BLaER1 treated with 17β-estradiol and CSF1 and Interleukin-3, amounts not matched to agents 10 nM and 100 nM (cell line): ENCODE results near the gene CHID1.
A peak's percentile ranks its signal among the peaks of the same experiment; 100 is the strongest.

Experiments
- H3K27ac ChIP-seq, 11 experiments: shearing (Covaris generic); formaldehyde crosslinking; 2 replicates each; pipeline ENCODE4 v1.8.1; 2022
- H3K27me3 ChIP-seq, 11 experiments: shearing (Covaris generic); formaldehyde crosslinking; 2 replicates each; pipeline ENCODE4 v1.8.1; 2022
- H3K36me3 ChIP-seq, 11 experiments: shearing (Covaris generic); formaldehyde crosslinking; 2 replicates each; pipeline ENCODE4 v1.8.1; 2022
- H3K4me1 ChIP-seq, 10 experiments: shearing (Covaris generic); formaldehyde crosslinking; 2 replicates each; pipeline ENCODE4 v1.8.1; 2022
- H3K4me2 ChIP-seq, 11 experiments: shearing (Covaris generic); formaldehyde crosslinking; 2 replicates each; pipeline ENCODE4 v1.8.1; 2022
- H3K4me3 ChIP-seq, 10 experiments: shearing (Covaris generic); formaldehyde crosslinking; 2 replicates each; pipeline ENCODE4 v1.8.1; 2022
- H3K9ac ChIP-seq, 11 experiments: shearing (Covaris generic); formaldehyde crosslinking; 2 replicates each; pipeline ENCODE4 v1.8.1; 2022
- H3K9me3 ChIP-seq, 11 experiments: shearing (Covaris generic); formaldehyde crosslinking; replicated peaks in 1 of 11; 2 replicates each; pipeline ENCODE4 v1.8.1; 2022
- H4K20me1 ChIP-seq, 11 experiments: shearing (Covaris generic); formaldehyde crosslinking; 2 replicates each; pipeline ENCODE4 v1.8.1; 2022
- Cebpa-rat ChIP-seq, 11 experiments: shearing (Covaris generic); IDR thresholded peaks; 2 replicates each; pipeline ENCODE4 v1.8.1; 2022

CHID1 gene

GRCh38 chr11:863910-864827 is 46.4 kb downstream of the CHID1 start:
- Histone ChIP-seq H3K36me3 (peaks cover 0 to 77% (median 21%) of the 10 kb centered on the region in 11 experiments; a peak in 16 of 22 replicates), H3K4me3 (no peak overlapping the region), H3K27me3 (no peaks in the 10 kb centered on the region), H3K4me2 (no peak overlapping the region), H4K20me1 (peaks cover 16 to 100% (median 75%) of the 10 kb centered on the region in 11 experiments; a peak in 20 of 22 replicates), H3K9me3 (no peaks in the 10 kb centered on the region), H3K4me1 (peaks cover 7 to 35% (median 23%) of the 10 kb centered on the region in 10 experiments; a peak in 19 of 20 replicates), H3K9ac (0 out of 22 replicates have a peak overlapping the region, but pooled peaks of 1 of the 11 experiments have one; percentile 33), H3K27ac (no peak overlapping the region)
- no peak for TF ChIP-seq Cebpa-rat (IDR thresholded peaks at IDR 0.05)

- Histone ChIP-seq H3K27me3 (no peaks in the 10 kb centered on the region), H3K9me3 (no peaks in the 10 kb centered on the region), H3K4me2 (no peak overlapping the region), H3K9ac (peak overlapping the region in 2 of 11 experiments; percentile 15 to 33; a peak in 1 of 22 replicates), H3K4me3 (no peak overlapping the region), H3K36me3 (peaks cover 0 to 74% (median 16%) of the 10 kb centered on the region in 11 experiments; a peak in 11 of 22 replicates), H4K20me1 (peaks cover 16 to 100% (median 72%) of the 10 kb centered on the region in 11 experiments; a peak in 20 of 22 replicates), H3K4me1 (peaks cover 13 to 39% (median 25%) of the 10 kb centered on the region in 10 experiments; a peak in 19 of 20 replicates), H3K27ac (peak overlapping the region in 1 of 11 experiments; percentile 2; a peak in 2 of 22 replicates)
- TF ChIP-seq Cebpa-rat (IDR thresholded peaks at IDR 0.05), result no peak
Measured at GRCh38 chr11:863023-863909, 47.3 kb downstream of the CHID1 start.

GRCh38 chr11:862696-863022 is 48.0 kb downstream of the CHID1 start:
- no peak overlapping the region for H3K9ac ChIP-seq
- H3K4me2 ChIP-seq, result no peak overlapping the region
- no peaks in the 10 kb centered on the region for H3K9me3 ChIP-seq
- H3K36me3 ChIP-seq, result peaks cover 0 to 78% (median 15%) of the 10 kb centered on the region in 11 experiments; a peak in 11 of 22 replicates
- no peak overlapping the region; a peak in 1 of 22 replicates for H3K27ac ChIP-seq
- H4K20me1 ChIP-seq, result peaks cover 20 to 100% (median 73%) of the 10 kb centered on the region in 11 experiments; a peak in 20 of 22 replicates
- H3K4me3 ChIP-seq, result no peak overlapping the region
- peaks cover 13 to 44% (median 26%) of the 10 kb centered on the region in 10 experiments; a peak in 19 of 20 replicates for H3K4me1 ChIP-seq
- no peaks in the 10 kb centered on the region for H3K27me3 ChIP-seq
- TF ChIP-seq Cebpa-rat (IDR thresholded peaks at IDR 0.05), result no peak

DNA sequence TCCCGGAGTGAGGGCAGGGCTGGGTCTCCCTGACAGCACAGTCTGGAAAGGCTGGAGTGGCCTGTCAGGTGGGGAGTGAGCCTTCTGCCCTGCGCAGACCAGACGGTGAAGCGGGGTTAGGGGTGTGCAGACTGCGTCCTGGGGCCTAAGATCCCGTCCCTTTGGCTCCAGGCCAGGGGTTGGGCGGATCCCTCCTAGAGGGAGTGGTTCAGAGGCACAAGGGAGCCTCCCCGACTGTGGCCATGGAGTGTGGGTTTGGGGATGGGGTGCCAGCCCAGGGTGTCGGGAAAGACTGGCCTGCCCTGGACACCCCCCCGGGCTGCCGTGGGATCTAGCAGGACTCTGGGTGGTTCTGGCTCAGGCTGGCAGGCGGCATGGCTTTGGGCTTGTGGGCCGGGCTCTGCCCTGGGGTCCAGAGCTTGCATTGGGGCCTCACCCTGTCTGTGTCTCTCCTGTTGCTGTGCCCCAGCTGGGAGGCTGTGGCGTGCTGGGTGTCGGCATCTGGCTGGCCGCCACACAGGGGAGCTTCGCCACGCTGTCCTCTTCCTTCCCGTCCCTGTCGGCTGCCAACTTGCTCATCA is 48.4 kb downstream of the CHID1 start:
- H3K9me3 ChIP-seq, result no peaks in the 10 kb centered on the region
- no peak for TF ChIP-seq Cebpa-rat (IDR thresholded peaks at IDR 0.05)
- H3K36me3 ChIP-seq, result peaks cover 0 to 76% (median 15%) of the 10 kb centered on the region in 11 experiments; a peak in 11 of 22 replicates
- no peak overlapping the region for H3K4me2 ChIP-seq
- no peak overlapping the region for H3K9ac ChIP-seq
- no peak overlapping the region for H3K27ac ChIP-seq
- no peaks in the 10 kb centered on the region for H3K27me3 ChIP-seq
- H4K20me1 ChIP-seq, result peaks cover 21 to 100% (median 76%) of the 10 kb centered on the region in 11 experiments; a peak in 20 of 22 replicates
- H3K4me3 ChIP-seq, result no peak overlapping the region
- H3K4me1 ChIP-seq, result peaks cover 13 to 49% (median 30%) of the 10 kb centered on the region in 10 experiments; a peak in 19 of 20 replicates

- no peak for TF ChIP-seq Cebpa-rat (IDR thresholded peaks at IDR 0.05)
- H3K27ac ChIP-seq, result no peak overlapping the region
- peaks cover 0 to 70% (median 5%) of the 10 kb centered on the region in 11 experiments; a peak in 9 of 22 replicates for H3K36me3 ChIP-seq
- H3K9me3 ChIP-seq, result no peaks in the 10 kb centered on the region
- no peak overlapping the region; a peak in 2 of 22 replicates for H3K9ac ChIP-seq
- no peaks in the 10 kb centered on the region for H3K27me3 ChIP-seq
- peaks cover 13 to 60% (median 40%) of the 10 kb centered on the region in 10 experiments; a peak in 19 of 20 replicates for H3K4me1 ChIP-seq
- H4K20me1 ChIP-seq, result peaks cover 25 to 100% (median 85%) of the 10 kb centered on the region in 11 experiments; a peak in 21 of 22 replicates
- H3K4me3 ChIP-seq, result no peak overlapping the region
- H3K4me2 ChIP-seq, result peak overlapping the region in 3 of 11 experiments; percentile 31 to 47 (median 41); a peak in 1 of 22 replicates
Measured at GRCh38 chr11:861105-861479, 49.5 kb downstream of the CHID1 start.

- H4K20me1 ChIP-seq, result peaks cover 30 to 100% (median 87%) of the 10 kb centered on the region in 11 experiments; a peak in 21 of 22 replicates
- H3K27ac ChIP-seq, result no peak overlapping the region
- H3K27me3 ChIP-seq, result no peaks in the 10 kb centered on the region
- no peak for TF ChIP-seq Cebpa-rat (IDR thresholded peaks at IDR 0.05)
- H3K9ac ChIP-seq, result peak overlapping the region in 4 of 11 experiments; percentile 7 to 44 (median 16); a peak in 4 of 22 replicates
- peaks cover 0 to 70% (median 0%) of the 10 kb centered on the region in 11 experiments; a peak in 9 of 22 replicates for H3K36me3 ChIP-seq
- H3K9me3 ChIP-seq, result no peaks in the 10 kb centered on the region
- no peak overlapping the region for H3K4me3 ChIP-seq
- H3K4me1 ChIP-seq, result peaks cover 13 to 65% (median 42%) of the 10 kb centered on the region in 10 experiments; a peak in 19 of 20 replicates
- H3K4me2 ChIP-seq, result peak overlapping the region in 9 of 11 experiments; percentile 3 to 50 (median 39); a peak in 9 of 22 replicates
Measured at GRCh38 chr11:860234-861104, 50.1 kb downstream of the CHID1 start.

DNA sequence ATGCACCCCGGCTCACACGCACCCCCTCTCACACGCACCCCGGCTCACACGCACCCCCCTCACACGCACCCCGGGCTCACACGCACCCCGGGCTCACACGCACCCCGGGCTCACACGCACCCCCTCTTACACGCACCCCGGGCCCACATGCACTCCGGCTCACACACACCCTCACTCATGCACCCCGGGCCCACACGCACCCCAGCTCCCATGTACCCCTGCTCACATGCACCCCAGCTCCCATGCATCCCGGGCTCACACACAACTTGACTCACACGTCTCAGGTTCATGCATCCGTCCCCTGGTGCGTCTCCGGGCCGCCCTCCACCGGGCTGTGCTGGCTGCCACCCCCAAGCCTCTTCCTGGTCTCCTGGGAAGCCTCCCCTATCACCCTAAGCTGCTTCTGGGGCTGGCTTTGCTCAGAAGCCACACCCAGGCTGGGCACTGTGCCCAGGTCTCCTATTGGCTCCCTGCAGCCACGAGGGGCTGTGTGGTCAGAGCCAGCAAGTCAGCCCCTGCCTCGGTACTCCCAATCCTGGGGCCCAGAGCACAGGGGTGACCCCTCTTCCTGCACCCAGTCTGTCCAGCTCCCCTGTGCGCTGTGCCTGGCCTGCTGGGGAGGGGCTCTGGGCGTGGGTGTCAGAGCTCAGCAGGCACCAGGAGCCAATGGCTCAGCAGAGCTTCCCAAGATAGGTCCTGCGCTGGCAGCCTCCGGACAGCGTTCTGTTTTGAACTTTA is 51.0 kb downstream of the CHID1 start:
- H3K4me1 ChIP-seq, result peaks cover 13 to 72% (median 44%) of the 10 kb centered on the region in 10 experiments; a peak in 19 of 20 replicates
- peaks cover 39 to 100% (median 89%) of the 10 kb centered on the region in 11 experiments; a peak in 21 of 22 replicates for H4K20me1 ChIP-seq
- TF ChIP-seq Cebpa-rat (IDR thresholded peaks at IDR 0.05), result no peak
- H3K4me3 ChIP-seq, result no peak overlapping the region
- peak overlapping the region in 4 of 11 experiments; percentile 7 to 37 (median 16); a peak in 3 of 22 replicates for H3K9ac ChIP-seq
- H3K9me3 ChIP-seq, result no peaks in the 10 kb centered on the region
- H3K36me3 ChIP-seq, result peaks cover 0 to 70% (median 0%) of the 10 kb centered on the region in 11 experiments; a peak in 6 of 22 replicates
- peak overlapping the region in 10 of 11 experiments; percentile 12 to 50 (median 38); a peak in 14 of 22 replicates for H3K4me2 ChIP-seq
- H3K27ac ChIP-seq, result no peak overlapping the region
- H3K27me3 ChIP-seq, result no peaks in the 10 kb centered on the region
